HG03565 (cell line): ENCODE measurements around the gene PGAM1.
"Not testable (repeated sequence)": the region's sequence is repeated elsewhere in the genome, so short reads cannot be mapped to it uniquely, and the experiment has no call there.

Experiments
- ATAC-seq: cut with Tn5 transposase; IDR thresholded peaks from one replicate; pipeline ENCODE4 v1.9.1; 2021; ENCODE audit warnings: mild to moderate bottlenecking, moderate library complexity; ENCODE audit not compliant: unreplicated experiment

Gene PGAM1

GRCh38 chr10:97454330-97455036, 28.5 kb downstream of the PGAM1 start:
- ATAC-seq = no peak

DNA sequence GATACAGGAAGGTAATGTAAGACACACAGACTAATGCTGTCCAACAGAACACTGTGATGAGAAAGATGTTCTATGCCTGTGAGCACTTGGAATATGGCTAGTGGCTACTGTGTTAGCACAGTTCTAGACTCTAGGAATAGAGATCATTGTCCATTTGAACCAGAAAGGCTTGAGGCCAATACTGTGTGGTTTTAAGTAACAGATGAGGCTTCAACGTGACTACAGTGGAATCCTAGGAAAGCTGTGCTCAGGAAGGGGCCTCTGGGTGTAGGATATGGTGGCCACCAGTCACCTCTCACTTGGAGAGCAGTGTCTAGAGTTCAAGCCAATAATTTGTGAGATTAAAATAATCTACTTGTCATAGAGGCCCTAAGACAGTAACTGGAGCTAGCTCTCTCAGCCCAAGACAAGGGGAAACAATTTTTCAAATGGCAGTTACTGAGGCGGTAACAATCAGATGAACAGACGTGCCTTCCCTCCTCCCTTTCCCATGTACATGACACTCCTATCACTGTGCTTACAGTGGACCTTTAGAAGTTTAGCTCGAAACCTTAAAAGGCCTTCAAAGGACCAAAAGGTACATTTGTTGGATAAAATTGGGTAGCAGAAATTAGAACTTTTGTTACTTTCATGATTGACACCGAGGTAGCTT, 30.2 kb downstream of the PGAM1 start:
- ATAC-seq = no peak

- no peak for ATAC-seq
These were observed 30.7 kb downstream of the PGAM1 start for GRCh38 chr10:97456686-97457065.

GRCh38 chr10:97459111-97459510, 33.1 kb downstream of the PGAM1 start:
- no peak for ATAC-seq

GRCh38 chr10:97459933-97460332, 33.9 kb downstream of the PGAM1 start:
- no peak for ATAC-seq

DNA sequence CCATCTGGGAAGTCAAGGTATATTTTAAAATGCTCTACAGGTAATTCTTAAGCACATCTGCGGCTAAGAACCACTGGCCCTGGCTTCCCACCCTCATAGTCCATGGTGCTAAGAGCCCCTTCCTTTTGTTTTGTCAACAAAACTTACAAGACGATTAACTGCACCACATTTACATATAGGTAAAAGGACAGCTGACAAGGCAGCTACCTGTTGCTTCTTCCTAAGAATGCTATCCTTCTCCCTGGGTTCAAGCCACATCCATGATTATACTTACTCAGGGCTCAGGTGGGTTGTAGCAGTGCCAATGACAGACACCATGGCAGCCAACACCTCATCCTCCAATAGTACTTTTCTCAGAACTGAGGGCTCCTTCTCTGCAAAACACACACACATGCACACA, 36.3 kb downstream of the PGAM1 start:
- no peak for ATAC-seq

DNA sequence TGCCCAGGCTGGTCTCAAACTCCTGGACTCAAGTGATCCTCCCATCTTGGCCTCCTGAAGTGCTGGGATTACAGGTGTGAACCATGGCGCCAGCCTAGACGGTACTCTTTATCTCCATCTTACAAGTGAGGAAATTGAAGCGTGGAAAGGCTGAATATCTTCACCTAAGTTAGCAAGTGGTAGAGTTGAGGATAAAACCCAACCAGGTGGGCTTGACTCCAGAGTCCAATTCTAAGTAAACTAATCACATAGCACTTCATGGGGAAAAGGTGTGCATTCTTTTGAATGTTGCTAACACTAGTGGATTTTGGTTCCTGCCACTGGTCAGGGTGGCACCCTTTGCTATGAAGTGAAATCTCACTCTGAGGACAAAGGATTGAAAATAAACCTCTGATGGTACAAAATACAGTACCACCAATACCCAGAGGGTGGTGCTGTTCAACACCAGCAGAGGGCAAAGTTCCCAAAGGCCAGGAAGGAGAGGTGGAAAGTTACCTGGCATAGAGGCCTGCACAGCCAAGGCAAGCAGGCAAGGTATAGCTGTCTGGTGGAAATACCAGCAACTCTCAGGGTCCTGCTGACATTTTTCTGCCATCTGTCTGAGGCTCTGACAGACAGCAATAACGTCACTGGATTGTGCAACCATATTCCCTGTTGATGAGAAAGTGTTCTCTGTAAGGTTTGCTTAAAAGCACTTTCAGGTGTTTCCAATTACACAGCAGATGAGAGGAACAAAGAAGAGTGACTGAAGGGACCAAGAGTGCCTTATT, 37.6 kb downstream of the PGAM1 start:
- ATAC-seq = no peak

- no peak for ATAC-seq
These were observed 38.2 kb downstream of the PGAM1 start for GRCh38 chr10:97464226-97464625.

DNA sequence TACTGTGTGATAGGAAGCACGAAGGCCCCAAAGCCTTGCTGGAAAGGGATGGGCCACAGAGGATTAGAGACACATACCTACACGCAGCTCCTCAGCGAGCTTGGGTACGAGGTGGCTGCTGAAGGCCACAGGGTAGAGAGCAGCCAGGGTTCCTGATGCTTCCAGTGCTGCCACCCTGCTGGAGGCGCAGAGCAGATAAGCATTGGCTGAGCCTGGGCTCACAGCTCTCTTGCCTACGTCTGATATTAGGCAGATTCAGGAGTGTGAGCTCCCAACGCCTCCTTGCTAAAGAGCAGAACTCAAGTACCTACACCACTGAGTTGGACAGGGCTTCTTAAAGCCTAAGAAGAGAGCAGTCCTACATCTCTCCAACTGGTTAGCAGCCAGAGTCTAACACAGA, 40.0 kb downstream of the PGAM1 start:
- no peak for ATAC-seq

- ATAC-seq = no peak
These were observed 40.8 kb downstream of the PGAM1 start for GRCh38 chr10:97466755-97467154.

GRCh38 chr10:97468162-97468561, 42.2 kb downstream of the PGAM1 start:
- no peak for ATAC-seq

DNA sequence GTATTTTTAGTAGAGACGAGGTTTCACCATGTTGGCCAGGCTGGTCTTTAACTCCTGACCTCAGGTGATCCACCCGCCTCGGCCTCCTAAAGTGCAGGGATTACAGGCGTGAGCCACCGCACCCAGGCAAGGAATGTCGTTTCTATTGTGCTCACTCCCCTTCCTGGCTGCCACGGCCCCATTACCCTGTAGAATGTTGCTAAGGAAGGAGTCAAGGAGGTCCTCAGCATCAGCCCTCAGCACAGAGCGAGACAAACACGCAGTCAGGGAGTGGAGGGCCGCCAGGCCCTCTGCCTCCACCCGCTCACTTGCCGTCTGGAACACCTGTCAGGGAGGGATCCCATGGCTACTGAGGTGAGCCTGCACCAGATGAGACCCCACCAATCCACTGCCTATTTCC, 42.8 kb downstream of the PGAM1 start:
- not testable (repeated sequence) for ATAC-seq

DNA sequence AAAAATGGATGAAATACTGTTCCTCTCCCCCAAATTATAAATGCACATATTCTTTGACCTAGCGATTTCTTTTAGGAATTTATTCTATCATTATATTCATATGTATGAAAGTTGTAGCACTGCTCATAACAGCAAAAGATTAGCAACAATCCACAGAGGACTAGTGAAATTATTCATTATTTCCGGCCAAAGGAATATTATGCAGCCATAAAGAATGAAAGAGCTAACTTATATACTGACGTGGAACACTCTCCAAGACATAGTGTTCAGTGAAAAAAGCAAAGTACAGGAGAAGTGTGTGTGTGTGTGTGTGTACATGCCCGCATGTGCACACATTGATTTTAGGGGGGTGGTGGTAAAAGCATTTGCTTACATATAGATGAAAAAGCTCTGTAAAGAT, 48.9 kb downstream of the PGAM1 start:
- no peak for ATAC-seq

- no peak for ATAC-seq
These were observed 50.1 kb downstream of the PGAM1 start for GRCh38 chr10:97475936-97476594.

GRCh38 chr10:97479410-97479809, 53.4 kb downstream of the PGAM1 start:
- not testable (repeated sequence) for ATAC-seq

DNA sequence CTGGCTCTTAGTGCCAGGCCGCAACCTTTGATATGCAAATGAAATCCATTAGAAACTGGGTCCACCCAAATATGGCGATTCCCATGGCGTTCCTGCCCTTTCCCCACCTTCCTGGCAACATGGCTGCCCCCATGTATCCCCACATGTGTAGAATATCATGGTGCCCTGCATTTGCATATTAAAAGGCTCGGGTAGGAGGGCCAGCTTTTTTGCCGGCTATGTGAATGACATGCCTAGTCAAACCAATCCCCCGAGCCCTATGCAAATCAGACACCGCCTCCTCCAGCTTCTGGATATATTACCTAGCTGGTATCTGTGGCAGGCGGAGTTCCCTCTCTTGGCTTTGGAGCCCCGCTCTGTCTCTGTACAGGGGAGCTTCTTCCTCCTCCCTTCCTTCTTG, 53.9 kb downstream of the PGAM1 start:
- ATAC-seq = no peak

GRCh38 chr10:97481071-97481470, 55.1 kb downstream of the PGAM1 start:
- ATAC-seq = no peak

- ATAC-seq = no peak
These were observed 56.4 kb downstream of the PGAM1 start for GRCh38 chr10:97482381-97482780.
